CD4-positive, CD25-positive, alpha-beta regulatory T cell (primary cell): ENCODE measurements around the gene ANTXR2. TPM values are rescaled to one million over a fixed set of nuclear protein-coding genes. Genes with fewer than 3 reads are reported as not detected.

Source experiments
- ATAC-seq, 2 donors: fragments of 150-1000 bp; cut with Tn5 transposase; one replicate each; pipeline ENCODE4 v1.10.0; 2021; ENCODE audit warnings: low read depth in 2 of 2, moderate number of reproducible peaks in 2 of 2, moderate library complexity in 1 of 2
- DNase-seq, 3 donors: peaks; one replicate each; pipeline versions ENCODE4 v3.0.0 to v3.0.0-alpha.2; 2012 to 2022; ENCODE audit warnings: mixed read lengths in 1 of 3
- H3K27ac ChIP-seq: one replicate; pipeline ENCODE4 v1.7.0; 2013; ENCODE audit warnings: mild to moderate bottlenecking, low read length; ENCODE audit not compliant: insufficient read depth, poor library complexity, severe bottlenecking
- H3K27me3 ChIP-seq: one replicate; pipeline ENCODE4 v1.7.0; 2013; ENCODE audit warnings: low read length; ENCODE audit not compliant: control insufficient read depth, insufficient read depth
- H3K36me3 ChIP-seq: one replicate; pipeline ENCODE4 v1.7.0; 2013; ENCODE audit warnings: mild to moderate bottlenecking, low read length, moderate library complexity; ENCODE audit not compliant: control insufficient read depth, insufficient read depth
- H3K4me1 ChIP-seq: 2 replicates; pipeline ENCODE4 v1.7.0; 2013; ENCODE audit warnings: mild to moderate bottlenecking, low read length; ENCODE audit not compliant: insufficient read depth, control insufficient read depth, poor library complexity, severe bottlenecking
- H3K4me3 ChIP-seq: one replicate; pipeline ENCODE4 v1.7.0; 2013; ENCODE audit warnings: low read depth, mild to moderate bottlenecking, low read length, moderate library complexity
- H3K9me3 ChIP-seq, 2 experiments: 1 replicate in 1 of 2; 2 replicates in 1 of 2; pipeline ENCODE4 v1.7.0; 2013; ENCODE audit warnings: low read length in 2 of 2, mild to moderate bottlenecking in 1 of 2, moderate library complexity in 1 of 2; ENCODE audit not compliant: control insufficient read depth in 2 of 2
- H3K27ac Mint-ChIP-seq, 3 donors: one replicate each; pipeline ENCODE4 v1.8.0; 2020 to 2022; ENCODE audit warnings: mild to moderate bottlenecking in 3 of 3, mixed read lengths in 3 of 3, moderate library complexity in 2 of 3
- H3K27me3 Mint-ChIP-seq: one replicate; pipeline ENCODE4 v1.8.0; 2022; ENCODE audit warnings: mild to moderate bottlenecking, mixed read lengths
- H3K36me3 Mint-ChIP-seq: one replicate; pipeline ENCODE4 v1.8.0; 2020; ENCODE audit warnings: mixed read lengths
- H3K4me1 Mint-ChIP-seq, 4 donors: one replicate each; pipeline ENCODE4 v1.8.0; 2020 to 2022; ENCODE audit warnings: mixed read lengths in 4 of 4, mild to moderate bottlenecking in 1 of 4
- H3K4me3 Mint-ChIP-seq, 4 donors: one replicate each; pipeline ENCODE4 v1.8.0; 2020 to 2022; ENCODE audit warnings: mild to moderate bottlenecking in 4 of 4, mixed read lengths in 4 of 4, moderate library complexity in 3 of 4
- H3K9me3 Mint-ChIP-seq, 7 donors: one replicate each; pipeline ENCODE4 v1.8.0; 2020 to 2022; ENCODE audit warnings: mixed read lengths in 7 of 7, mild to moderate bottlenecking in 3 of 7, moderate library complexity in 2 of 7
- polyA plus RNA-seq, 4 donors: library from polyadenylated mRNA; unstranded; fragments of 300-500 nt; fragmentation: Illumina TruSeq; gene quantifications; one replicate each; pipeline ENCODE4 v1.2.3, GENCODE V29; 2021
- total RNA-seq: library from RNA; stranded (reverse); gene quantifications from one replicate; pipeline ENCODE4 v1.2.3, GENCODE V29; 2022

The ANTXR2 gene
- total and polyA plus RNA-seq, 5 donors from 2014 or later, result 66.4 to 117 (median 70.2) TPM

DNA sequence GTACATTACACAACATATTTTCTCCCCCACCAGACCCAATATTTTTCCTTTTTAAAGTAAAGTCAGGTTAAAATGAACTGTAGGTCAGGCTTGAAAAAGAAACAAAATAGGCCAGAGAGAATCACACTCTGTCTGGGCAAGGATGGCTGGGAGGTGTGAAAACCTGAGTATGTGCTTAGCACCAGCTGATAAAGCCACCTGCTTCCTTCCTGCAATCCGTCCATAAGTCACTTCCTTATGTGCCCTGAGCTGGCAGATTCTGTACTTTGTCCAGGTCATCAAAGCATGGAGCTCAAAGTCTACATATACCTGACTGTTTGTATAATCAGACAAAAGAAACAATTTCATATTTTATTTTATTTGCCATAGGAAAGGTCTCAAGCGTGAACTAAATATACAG lies 37.7 kb downstream of the ANTXR2 start:
- H3K27me3 ChIP-seq, result no peaks in the 10 kb centered on the region
- H3K4me1 ChIP-seq, result peaks cover 20% of the 10 kb centered on the region
- Mint-ChIP-seq H3K9me3 (no peaks in the 10 kb centered on the region), H3K4me1 (peaks cover 20 to 51% (median 36%) of the 10 kb centered on the region in 4 donors), H3K27ac (no peak overlapping the region), H3K4me3 (peak overlapping the region in 1 of 4 donors; percentile 24), H3K27me3 (no peaks in the 10 kb centered on the region), H3K36me3 (peaks cover 35% of the 10 kb centered on the region)
- peak overlapping the region; percentile 55 for H3K27ac ChIP-seq
- ATAC-seq (peak in 1 of 2 donors; percentile 31), DNase-seq (peak in 1 of 3 donors; percentile 40)
- H3K36me3 ChIP-seq, result peaks cover 40% of the 10 kb centered on the region
- H3K9me3 ChIP-seq, result no peaks in the 10 kb centered on the region
- peak overlapping the region; percentile 16 for H3K4me3 ChIP-seq

DNA sequence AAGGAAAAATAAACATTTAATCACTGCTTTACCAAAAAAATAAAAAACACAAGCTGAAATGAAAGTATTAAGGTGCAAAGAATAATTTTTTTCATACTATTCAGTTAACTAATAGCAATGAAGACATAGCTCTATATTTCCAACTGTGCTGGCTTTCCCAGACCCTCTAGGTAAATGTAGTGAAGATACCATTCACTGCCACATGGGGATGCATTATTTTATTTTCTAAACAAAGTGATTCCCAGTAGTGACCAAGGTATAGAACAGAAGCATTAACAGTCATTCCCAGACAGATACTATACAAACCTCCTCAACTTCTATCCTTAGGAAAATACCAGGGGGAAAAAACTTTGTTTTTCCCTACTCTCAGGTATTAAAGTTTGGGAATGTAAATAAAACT lies 39.4 kb downstream of the ANTXR2 start:
- H3K4me3 Mint-ChIP-seq, result no peak overlapping the region
- H3K4me3 ChIP-seq, result no peak overlapping the region
- H3K27ac Mint-ChIP-seq, result no peak overlapping the region
- H3K27me3 ChIP-seq, result no peaks in the 10 kb centered on the region
- DNase-seq (no peak), ATAC-seq (no peak)
- no peaks in the 10 kb centered on the region for H3K27me3 Mint-ChIP-seq
- H3K27ac ChIP-seq, result no peak overlapping the region
- H3K9me3 Mint-ChIP-seq, result no peaks in the 10 kb centered on the region
- H3K4me1 ChIP-seq, result peaks cover 20% of the 10 kb centered on the region
- peaks cover 53% of the 10 kb centered on the region for H3K36me3 ChIP-seq
- H3K9me3 ChIP-seq, result no peaks in the 10 kb centered on the region
- peaks cover 21% of the 10 kb centered on the region for H3K36me3 Mint-ChIP-seq
- peaks cover 18 to 43% (median 27%) of the 10 kb centered on the region in 4 donors for H3K4me1 Mint-ChIP-seq

DNA sequence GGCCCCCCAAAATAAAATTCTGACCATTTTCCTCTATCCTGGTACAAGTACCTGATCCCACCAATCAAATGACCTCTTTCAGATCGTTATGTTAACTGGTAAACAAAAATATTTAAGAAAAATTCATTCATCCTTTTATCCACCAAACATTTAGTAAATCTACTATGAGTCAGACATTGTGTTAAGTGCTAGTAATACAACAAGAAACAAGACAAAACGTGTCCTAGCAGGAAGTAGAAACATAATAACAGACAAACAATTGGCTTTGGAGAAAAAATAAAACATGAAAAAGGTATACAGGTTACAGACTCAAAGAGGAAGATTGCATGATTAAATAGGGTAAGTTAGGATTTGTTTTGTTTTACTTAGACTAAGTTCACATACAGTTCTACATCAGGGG lies 43.7 kb downstream of the ANTXR2 start:
- Mint-ChIP-seq H3K4me3 (no peak overlapping the region), H3K4me1 (peaks cover 2 to 14% (median 9%) of the 10 kb centered on the region in 4 donors), H3K27me3 (no peaks in the 10 kb centered on the region), H3K9me3 (peaks cover 0 to 2% (median 0%) of the 10 kb centered on the region in 7 donors), H3K36me3 (peaks cover 28% of the 10 kb centered on the region), H3K27ac (no peak overlapping the region)
- ATAC-seq (no peak), DNase-seq (no peak)
- H3K4me3 ChIP-seq, result no peak overlapping the region
- peaks cover 83% of the 10 kb centered on the region for H3K36me3 ChIP-seq
- no peaks in the 10 kb centered on the region for H3K4me1 ChIP-seq
- H3K27ac ChIP-seq, result no peak overlapping the region
- H3K27me3 ChIP-seq, result no peaks in the 10 kb centered on the region
- no peaks in the 10 kb centered on the region for H3K9me3 ChIP-seq

DNA sequence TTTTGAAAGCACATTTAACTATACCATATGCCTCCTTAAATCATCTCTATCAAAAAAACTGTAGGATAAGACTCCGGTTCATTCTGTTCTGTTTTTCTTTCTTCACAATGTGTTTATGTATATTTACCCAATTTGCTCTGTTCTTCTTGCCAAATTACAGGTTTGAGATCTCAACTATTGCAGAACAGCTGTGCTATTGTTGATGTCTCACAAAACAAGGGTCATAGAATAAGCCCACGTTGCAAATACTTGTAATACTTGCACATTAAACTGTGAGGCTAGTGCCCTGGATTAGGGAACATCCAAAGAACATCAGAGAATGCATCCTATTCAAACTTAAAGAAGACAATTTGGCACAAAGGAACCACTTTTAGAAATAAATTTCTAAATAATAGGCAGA lies 45.4 kb downstream of the ANTXR2 start:
- H3K27me3 ChIP-seq, result no peaks in the 10 kb centered on the region
- H3K9me3 Mint-ChIP-seq, result peaks cover 0 to 2% (median 0%) of the 10 kb centered on the region in 7 donors
- no peak overlapping the region for H3K27ac Mint-ChIP-seq
- peaks cover 28% of the 10 kb centered on the region for H3K36me3 Mint-ChIP-seq
- H3K4me1 Mint-ChIP-seq, result peaks cover 1 to 14% (median 7%) of the 10 kb centered on the region in 4 donors
- peaks cover 79% of the 10 kb centered on the region for H3K36me3 ChIP-seq
- no peaks in the 10 kb centered on the region for H3K9me3 ChIP-seq
- no peaks in the 10 kb centered on the region for H3K4me1 ChIP-seq
- no peaks in the 10 kb centered on the region for H3K27me3 Mint-ChIP-seq
- H3K27ac ChIP-seq, result no peak overlapping the region
- H3K4me3 Mint-ChIP-seq, result no peak overlapping the region
- no peak overlapping the region for H3K4me3 ChIP-seq
- no peak for ATAC-seq
- no peak for DNase-seq

DNA sequence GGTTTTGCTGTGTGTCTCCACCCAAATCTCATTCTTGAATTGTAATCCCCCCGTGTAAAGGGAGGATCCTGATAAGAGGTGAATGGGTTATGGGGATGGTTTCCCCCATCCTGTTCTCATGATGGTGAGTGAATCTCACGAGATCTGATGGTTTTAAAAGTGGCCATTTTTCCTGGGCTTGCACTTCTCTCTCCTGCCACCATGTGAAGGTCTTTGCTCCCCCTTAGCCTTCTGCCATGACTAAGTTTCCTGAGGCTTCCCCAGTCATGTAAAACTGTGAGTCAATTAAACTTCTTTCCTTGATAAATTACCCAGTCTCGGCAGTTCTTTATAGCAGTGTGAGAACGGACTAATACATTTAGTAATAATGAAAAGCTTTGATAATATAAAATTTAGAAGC lies 46.9 kb downstream of the ANTXR2 start:
- no peaks in the 10 kb centered on the region for H3K27me3 ChIP-seq

DNA sequence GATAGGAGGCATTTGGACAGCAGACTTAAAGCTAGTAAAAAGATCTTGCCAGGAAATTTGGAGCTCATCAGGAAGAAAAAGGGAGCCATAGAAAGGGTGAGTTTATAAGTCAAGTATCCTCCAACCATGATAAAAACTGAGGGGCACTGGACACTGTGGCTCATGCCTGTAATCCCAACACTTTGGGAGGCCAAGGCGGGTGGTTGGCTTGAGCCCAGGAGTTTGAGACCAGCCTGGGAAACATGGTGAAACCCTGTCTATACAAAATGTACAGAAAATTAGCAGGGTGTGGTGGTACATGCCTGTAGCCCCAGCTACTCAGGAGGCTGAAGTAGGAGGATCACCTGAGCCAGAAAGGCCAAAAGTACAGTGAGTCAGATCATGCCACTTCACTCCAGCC lies 48.7 kb downstream of the ANTXR2 start:
- peaks cover 26% of the 10 kb centered on the region for H3K36me3 Mint-ChIP-seq
- peaks cover 65% of the 10 kb centered on the region for H3K36me3 ChIP-seq

More for the DNA sequence above, 46.9 kb downstream of the ANTXR2 start:
- Mint-ChIP-seq H3K27me3 (no peaks in the 10 kb centered on the region), H3K4me1 (peaks cover 9 to 23% (median 11%) of the 10 kb centered on the region in 4 donors), H3K27ac (peak overlapping the region in 1 of 3 donors; percentile 38), H3K36me3 (peaks cover 32% of the 10 kb centered on the region), H3K9me3 (peaks cover 0 to 2% (median 0%) of the 10 kb centered on the region in 7 donors), H3K4me3 (no peak overlapping the region)
- DNase-seq (no peak), ATAC-seq (no peak)
- no peaks in the 10 kb centered on the region for H3K9me3 ChIP-seq
- peaks cover 72% of the 10 kb centered on the region for H3K36me3 ChIP-seq
- H3K4me3 ChIP-seq, result no peak overlapping the region
- H3K4me1 ChIP-seq, result no peaks in the 10 kb centered on the region
- no peak overlapping the region for H3K27ac ChIP-seq

DNA sequence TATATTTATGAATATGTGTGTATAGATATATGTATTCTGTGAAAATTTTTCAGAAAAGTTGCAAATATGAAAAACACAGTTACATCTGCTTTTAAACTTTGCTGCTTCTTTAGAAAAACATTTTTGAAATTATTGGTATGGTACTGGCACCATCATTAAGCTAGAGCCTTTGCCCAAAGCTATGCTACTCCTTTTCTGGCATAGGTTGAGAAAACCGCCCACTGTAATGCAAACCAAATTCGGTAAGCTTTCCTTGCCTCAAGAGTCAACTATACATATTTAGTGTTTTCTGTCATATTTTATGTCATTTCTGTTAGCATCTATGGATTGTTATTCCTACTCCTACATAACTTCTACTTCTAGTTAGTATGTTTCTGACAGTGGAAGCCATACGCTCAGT lies 50.7 kb downstream of the ANTXR2 start:
- Histone ChIP-seq H3K27ac (peak overlapping the region; percentile 2), H3K4me3 (no peak overlapping the region), H3K4me1 (peaks cover 6% of the 10 kb centered on the region), H3K27me3 (no peaks in the 10 kb centered on the region), H3K36me3 (peaks cover 61% of the 10 kb centered on the region), H3K9me3 (no peaks in the 10 kb centered on the region)
- H3K27ac Mint-ChIP-seq, result no peak overlapping the region
- H3K9me3 Mint-ChIP-seq, result peaks cover 0 to 2% (median 0%) of the 10 kb centered on the region in 7 donors
- DNase-seq (no peak), ATAC-seq (no peak)
- no peaks in the 10 kb centered on the region for H3K27me3 Mint-ChIP-seq
- peaks cover 9 to 23% (median 11%) of the 10 kb centered on the region in 4 donors for H3K4me1 Mint-ChIP-seq
- peaks cover 29% of the 10 kb centered on the region for H3K36me3 Mint-ChIP-seq
- H3K4me3 Mint-ChIP-seq, result no peak overlapping the region

More for the DNA sequence above, 48.7 kb downstream of the ANTXR2 start:
- DNase-seq (no peak), ATAC-seq (no peak)
- Mint-ChIP-seq H3K27me3 (no peaks in the 10 kb centered on the region), H3K9me3 (peaks cover 0 to 2% (median 0%) of the 10 kb centered on the region in 7 donors), H3K4me3 (no peak overlapping the region), H3K4me1 (peaks cover 9 to 23% (median 11%) of the 10 kb centered on the region in 4 donors), H3K27ac (peak overlapping the region in 2 of 3 donors; percentile 65 to 66)
- Histone ChIP-seq H3K4me3 (no peak overlapping the region), H3K9me3 (no peaks in the 10 kb centered on the region), H3K27me3 (no peaks in the 10 kb centered on the region), H3K27ac (no peak overlapping the region), H3K4me1 (no peaks in the 10 kb centered on the region)

DNA sequence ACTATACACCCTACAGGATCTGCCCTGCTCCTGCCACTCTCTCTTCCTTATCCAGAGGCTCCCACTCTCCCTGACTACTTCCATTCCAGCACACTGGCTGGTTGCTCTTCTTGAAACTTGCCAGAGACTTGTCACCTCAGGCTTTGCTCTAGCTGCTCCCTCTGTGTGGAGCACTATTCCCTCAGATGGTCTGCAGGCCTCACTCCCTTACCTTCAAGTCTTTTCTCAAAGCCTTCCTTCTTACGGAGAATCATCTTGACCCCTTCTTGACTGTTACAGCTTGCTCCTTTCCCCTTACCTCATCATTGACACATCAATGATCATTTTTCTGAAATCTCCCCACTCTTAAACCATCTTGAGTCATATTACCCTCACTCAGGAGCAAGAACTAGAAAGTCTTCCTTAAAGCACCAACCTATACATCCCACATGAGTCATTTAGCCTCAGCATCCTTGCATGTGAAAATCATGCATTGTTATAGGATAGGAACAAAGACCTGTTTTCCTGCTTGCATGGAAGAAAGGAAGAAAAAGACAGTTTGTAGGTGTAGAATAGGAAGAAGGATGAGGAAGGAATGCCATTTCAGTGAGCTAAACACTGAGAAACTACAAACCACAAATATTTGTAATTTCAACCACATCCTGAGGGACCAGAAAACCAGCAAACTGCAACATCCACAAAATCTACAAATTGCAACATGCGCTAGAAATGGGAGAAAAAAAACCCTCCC lies 55.7 kb downstream of the ANTXR2 start:
- no peak for ATAC-seq
- no peak overlapping the region for H3K4me3 Mint-ChIP-seq
- Histone ChIP-seq H3K36me3 (peaks cover 62% of the 10 kb centered on the region), H3K4me3 (peak overlapping the region; percentile 16), H3K27me3 (no peaks in the 10 kb centered on the region), H3K4me1 (peaks cover 10% of the 10 kb centered on the region), H3K9me3 (no peaks in the 10 kb centered on the region), H3K27ac (peak overlapping the region; percentile 15)
- peaks cover 7 to 15% (median 11%) of the 10 kb centered on the region in 4 donors for H3K4me1 Mint-ChIP-seq
- H3K27me3 Mint-ChIP-seq, result no peaks in the 10 kb centered on the region
- peaks cover 15% of the 10 kb centered on the region for H3K36me3 Mint-ChIP-seq
- peak in 1 of 3 donors; percentile 23 for DNase-seq
- H3K27ac Mint-ChIP-seq, result no peak overlapping the region
- H3K9me3 Mint-ChIP-seq, result no peaks in the 10 kb centered on the region
